Activated CD4-positive, alpha-beta T cell treated with anti-CD3 and anti-CD28 coated beads for 1 hour (primary cell): Measurements from ENCODE around the gene SAMHD1.
A peak's percentile ranks its signal among the peaks of the same experiment; 100 is the strongest.
"Not testable (repeated sequence)": the region's sequence is repeated elsewhere in the genome, so short reads cannot be mapped to it uniquely, and the experiment has no call there.

Experiments
- DNase-seq: peaks from one replicate; pipeline ENCODE4 v3.0.0-alpha.2; 2020

The SAMHD1 gene

DNA sequence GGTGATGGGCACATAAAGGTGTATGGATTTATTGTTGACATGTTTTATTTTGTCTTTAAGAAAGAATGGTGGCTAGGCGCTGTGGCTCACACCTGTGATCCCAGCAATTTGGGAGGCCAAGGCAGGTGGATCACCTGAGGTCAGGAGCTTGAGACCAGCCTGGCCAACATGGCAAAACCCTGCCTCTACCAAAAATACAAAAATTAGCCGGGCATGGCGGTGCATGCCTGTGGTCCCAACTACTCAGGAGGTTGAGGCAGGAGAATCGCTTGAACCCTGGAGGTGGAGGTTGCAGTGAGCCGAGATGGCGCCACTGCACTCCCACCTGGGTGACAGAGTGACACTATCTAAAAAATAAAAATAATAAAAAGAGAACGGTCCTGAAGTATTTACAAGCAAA is 45.4 kb downstream of the SAMHD1 start:
- DNase-seq = not testable (repeated sequence)

DNA sequence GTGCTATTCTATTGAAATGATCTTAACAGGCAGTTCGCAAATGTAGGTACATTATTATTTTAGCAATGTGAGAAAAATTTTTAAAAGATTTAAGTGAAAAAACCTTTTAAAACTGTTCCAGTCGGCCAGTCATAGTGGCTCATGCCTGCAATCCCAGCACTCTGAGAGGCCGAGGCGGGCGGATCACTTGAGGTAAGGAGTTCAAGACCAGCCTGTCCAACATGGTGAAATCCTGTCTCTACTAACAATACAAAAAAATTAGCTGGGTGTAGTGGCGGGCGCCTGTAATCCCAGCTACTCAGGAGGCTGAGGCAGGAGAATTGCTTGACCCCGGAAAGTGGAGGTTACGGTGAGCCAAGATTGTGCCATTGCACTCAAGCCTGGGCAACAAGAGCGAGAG is 45.9 kb downstream of the SAMHD1 start:
- DNase-seq = not testable (repeated sequence)

DNA sequence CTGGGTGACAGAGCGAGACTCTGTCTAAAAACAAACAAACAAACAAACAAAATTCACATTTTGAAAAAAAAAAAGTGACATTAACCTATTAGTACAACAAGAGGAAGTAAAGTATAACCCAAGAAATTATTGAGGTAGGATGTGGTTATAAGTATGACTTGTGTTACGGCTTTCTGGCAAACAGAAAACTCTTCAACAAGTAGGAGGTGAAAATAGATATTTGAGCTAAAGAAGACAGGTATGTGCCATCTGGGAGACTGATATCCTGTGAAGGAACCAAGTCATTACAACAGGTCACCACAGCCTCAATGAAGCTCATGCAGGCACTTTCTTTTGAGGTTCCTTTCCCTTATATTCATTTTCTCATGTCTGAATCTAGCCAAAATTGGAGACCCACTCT is 46.8 kb downstream of the SAMHD1 start:
- DNase-seq = no peak

DNA sequence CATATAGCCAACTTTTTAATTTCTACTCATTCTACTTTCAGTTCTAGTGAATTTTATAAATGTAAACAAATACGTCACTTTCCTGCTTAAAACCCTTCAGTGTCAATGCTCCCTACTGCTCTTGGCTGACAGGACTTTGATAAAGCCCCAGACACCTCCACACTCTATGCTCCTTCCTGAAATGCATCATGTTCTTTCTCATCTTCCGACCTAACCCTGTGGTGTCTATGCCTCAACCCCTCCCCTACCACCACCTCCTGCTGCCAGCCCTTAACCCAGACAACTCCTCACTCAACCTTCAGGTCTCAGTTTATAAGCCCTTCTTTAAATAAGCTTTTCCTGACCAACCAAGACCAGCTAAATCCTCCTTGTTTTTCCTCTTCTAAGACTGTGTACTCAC is 56.5 kb downstream of the SAMHD1 start:
- DNase-seq = no peak

DNA sequence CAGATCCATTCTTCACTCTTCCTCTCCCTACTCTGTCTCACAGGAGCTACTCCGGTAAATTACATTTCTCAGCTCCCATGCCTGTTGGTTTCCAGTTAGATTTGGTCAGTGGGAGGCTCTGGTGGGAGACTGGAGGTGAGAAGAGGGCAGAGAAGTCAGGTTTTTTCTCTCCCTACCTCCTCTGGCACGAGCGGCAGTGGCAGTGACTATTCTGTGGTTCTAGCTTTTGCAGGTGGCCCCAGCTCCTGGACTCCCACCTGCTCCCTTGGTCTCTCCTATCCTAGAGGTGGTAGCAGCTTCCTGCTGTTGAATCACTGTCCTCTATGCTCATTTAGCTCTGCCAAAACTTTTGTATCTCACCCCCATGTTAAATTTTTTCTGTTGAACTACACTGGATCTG is 57.7 kb downstream of the SAMHD1 start:
- no peak for DNase-seq

DNA sequence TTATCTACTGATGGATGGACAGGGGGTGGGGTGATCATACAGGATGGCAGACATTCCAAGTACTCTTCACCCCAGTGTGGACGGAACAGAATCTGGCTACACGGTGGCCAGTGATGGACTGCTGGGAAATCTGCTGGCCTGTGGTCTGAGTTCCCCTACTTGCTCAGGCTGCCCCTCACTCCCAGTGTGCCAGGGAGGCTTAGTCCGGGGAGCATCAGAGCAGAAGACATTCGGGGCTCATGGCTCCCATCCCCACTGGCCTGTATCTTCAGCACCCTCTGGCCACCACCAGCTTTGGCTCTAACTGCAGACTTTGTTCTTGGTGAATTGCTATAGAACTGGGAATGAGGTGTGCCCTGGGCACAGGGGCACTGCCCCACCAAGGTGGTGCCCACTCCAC is 60.3 kb downstream of the SAMHD1 start:
- DNase-seq = no peak

DNA sequence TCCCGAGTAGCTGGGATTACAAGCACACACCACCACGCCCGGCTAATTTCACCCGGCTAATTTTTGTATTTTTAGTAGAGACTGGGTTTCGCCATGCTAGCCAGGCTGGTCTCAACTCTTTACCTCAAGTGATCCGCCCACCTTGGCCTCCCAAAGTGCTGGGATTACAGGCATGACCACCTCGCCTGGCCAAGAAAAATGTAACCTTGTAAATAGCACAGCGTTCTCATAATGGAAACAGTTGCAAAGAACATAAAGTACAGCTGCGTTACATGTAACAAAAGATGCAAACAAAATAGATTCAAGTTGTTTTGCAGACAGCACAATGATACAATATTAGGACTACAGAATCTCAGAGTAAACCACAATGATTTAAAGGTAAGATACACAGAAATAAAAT is 60.9 kb downstream of the SAMHD1 start:
- DNase-seq = no peak

DNA sequence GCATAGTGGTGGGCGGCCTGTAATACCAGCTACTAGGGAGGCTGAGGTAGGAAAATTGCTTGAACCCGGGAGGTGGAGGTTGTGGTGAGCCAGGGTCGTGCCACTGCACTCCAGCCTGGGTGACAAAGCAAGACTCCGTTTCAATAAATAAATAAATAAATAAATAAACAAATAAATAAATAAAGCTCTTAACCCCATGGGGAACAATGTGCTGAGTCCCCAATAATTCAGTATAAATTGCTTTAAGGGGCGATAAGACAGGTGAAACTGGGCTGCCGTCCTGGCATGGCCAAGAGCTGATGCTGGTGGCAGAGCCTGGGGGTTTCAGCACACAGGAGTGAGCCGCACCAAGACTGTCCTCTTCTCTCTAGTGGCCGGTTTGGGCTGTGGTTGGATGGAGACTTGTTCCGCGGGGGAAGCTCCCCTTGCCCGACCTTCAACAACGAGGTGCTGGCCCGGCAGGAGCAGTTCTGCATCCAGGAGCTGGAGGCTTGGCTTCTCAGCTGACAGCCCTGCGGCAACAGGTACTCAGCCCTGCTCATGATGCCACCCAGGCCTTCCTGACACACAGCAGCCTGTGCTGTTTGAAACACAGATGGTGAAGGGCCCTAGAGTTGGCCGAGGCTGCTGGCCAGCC is 62.5 kb downstream of the SAMHD1 start:
- DNase-seq = no peak

DNA sequence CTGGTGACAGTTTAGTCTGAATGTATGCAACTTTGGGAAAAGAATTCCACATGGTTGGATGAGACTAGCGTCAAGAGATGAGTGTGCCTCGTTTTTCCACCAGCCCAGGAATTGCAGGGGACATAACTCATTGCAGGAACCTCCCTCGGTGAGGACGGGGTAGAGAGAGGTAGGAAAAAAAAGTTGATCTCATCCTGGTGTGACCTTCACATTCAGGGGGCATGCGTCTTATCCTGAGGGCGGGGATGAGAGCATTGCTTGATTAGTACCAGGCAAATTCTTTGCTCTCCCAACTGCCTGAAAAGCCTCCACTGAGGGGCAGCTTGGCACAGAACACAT is 63.8 kb downstream of the SAMHD1 start:
- DNase-seq = no peak

DNA sequence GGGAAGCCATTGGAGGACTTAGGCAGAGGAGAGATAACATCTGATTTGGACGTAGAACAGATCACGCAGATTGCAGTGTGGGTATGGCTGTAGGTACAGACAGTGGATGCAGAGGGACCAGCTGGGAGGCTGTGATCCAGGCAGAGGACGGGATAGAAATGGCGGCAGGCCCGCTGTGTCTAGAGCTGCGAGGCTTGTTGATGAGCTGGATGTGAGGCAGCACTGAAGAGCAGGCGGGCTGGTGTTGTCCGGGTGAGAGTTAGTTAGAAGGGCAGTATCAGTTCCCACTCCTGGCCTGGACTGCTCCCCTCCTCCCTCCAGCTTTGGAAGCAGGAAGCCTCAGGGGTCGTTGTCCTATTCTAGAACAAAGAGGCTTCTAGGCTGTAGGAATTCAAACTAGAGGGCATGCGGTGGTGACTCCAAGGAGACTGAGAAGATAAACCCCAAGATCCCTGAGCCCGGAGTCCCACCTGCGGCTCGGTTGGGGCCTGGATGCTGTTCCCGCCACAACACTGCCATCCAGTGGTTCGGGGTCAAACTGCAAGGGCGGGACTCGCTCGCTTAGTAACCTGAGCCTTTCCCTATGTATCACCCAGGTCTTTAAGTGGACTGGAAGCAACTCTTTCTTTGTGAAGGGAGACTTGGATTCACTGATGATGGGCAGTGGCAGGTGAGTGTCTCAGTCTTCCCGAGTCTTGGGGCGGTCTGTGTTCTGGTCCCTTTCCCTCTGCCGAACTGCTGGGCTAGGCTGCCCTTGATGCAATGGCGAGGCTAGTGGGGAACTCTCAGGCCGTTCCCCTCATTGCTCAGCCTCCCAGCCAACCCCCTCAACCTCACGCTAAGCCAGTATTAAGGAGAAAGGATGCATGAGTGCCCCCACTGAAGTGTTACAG is 64.4 kb downstream of the SAMHD1 start:
- peak; percentile 65 for DNase-seq

DNA sequence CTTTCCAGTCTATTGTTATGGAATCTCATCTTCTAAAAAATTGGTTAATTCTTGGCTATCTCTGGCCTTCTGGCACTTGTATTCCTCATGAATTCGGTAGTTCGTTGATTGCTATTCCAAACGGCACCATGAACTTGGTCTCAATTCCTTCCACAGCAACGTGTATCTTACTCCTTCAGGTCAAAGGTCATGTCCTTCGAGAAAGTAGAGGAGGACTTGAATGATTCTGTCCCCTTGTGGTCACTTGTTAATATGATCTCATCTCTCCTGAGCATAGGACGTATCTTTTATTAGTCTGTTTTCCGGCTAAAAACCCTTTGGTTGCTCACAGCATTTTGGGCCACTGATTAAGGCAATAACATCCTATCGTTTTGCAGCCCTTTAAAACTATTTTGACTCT is 66.2 kb downstream of the SAMHD1 start:
- DNase-seq = no peak

DNA sequence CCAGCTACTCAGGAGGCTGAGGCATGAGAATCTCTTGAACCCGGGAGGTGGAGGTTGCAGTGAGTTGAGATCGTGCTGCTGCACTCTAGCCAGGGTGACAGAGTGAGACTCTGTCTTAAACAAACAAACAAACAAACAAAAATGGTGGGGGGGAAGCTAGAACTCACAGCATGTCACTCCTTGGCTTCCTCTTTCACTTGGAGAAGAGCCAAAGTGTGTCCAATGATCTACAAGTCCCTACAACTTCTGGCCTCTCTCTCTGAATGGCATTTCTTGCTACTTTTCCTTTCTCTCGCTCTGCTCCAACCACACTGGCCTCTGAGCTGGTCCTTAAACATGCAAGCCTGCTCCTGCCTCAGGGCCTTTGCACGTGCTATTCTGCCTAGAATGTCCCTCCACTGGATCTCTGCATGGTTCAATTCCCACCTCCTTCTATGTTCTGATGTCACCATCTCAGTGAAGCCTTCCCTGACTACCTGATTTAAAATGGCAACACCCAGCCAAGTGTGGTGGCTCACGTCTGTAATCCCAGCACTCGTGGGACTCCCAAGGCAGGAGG is 67.5 kb downstream of the SAMHD1 start:
- DNase-seq = no peak

DNA sequence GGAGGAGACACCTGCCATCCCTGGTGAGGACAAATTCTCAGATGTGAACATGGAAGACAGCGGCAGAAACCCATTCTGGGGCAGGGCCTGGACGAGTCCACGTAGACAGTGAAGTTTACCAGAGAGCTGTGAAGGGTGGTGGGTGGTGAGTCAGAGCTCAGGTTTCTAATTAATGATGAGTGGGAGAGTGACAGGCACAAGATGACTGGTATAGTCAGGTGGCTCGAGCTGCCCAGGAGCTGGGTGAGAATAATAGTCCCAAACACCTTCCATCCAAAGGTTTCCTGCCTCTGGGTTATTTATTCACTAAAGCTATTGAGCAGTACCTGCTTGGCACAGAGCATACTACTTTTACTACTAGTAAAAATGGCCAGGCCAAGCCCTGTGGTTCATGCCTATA is 69.6 kb downstream of the SAMHD1 start:
- no peak for DNase-seq

DNA sequence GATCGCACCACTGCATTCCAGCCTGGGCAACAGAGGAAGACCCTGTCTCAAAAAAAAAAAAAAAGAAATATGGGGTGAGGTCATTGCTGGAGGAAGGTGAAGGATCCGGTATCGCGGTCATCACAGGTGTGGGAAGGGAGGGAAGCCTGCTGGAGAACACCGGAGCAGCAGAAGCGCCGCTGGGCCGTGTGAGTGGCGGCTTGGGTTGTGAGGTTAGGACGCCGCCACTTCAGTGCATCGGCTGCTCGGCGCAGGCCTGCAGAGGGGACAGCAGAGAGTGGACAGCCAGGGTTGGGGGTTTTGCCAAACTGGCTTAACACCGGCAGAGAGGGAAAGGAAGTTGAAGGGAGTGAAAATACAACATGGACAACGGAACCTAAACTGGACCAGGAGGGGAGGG is 70.2 kb downstream of the SAMHD1 start:
- no peak for DNase-seq

DNA sequence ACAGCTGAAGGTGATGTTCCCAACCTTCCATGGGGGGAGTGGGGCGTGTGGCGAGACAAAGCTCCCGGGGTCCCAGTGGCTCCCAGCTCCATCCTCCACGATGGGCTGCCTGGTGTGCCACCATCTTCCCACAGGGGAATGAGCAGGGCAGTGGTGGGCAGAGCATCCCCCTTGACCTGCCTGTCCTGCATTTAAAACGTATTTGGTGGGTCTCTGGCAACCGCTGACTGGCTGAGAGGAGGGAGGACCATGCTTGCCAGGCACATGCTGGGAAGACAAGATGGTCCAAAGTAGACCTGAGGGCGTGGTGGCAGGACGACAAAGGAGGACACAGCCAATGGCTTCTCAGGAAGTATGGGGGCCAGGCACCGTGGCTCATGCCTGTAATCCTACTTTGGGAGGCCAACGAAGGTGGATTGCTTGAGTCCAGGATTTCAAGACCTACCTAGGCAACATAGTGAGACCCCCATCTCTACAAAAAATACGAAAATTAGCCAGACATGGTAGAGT is 70.7 kb downstream of the SAMHD1 start:
- no peak for DNase-seq

DNA sequence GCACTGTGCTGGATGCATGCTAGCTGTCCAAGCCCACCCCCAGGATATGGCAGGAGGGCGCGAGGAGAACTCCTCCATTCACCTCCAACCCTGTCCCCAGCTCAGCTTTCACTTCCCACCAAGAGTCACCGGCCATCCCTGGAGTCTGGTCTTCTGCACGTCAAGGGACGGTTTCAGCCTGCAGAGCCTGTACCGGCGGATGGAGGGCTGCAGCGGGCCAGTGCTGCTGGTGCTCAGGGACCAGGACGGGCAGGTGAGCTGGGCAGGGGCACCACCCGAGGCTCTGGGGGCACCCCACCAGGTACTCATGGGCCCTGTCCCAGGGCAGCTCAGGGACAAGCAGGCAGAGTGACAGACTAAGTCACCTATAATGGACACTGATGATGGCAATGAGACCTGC is 72.6 kb downstream of the SAMHD1 start:
- DNase-seq = no peak

DNA sequence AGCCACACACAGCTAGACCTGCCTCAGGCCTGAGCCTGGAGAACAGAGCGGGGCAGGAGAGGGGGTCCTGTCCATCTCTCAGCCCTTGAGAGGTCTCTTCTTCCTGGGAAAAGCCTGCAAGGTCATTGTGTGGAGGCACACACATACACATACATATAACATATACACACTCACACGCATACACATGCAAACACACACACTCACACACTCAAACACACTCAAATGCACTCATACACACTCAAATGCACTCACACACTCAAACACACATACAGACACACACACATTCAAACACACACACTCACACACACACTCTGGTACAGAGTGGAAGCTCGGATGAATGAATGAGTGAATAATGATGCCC is 75.1 kb downstream of the SAMHD1 start:
- no peak for DNase-seq

DNA sequence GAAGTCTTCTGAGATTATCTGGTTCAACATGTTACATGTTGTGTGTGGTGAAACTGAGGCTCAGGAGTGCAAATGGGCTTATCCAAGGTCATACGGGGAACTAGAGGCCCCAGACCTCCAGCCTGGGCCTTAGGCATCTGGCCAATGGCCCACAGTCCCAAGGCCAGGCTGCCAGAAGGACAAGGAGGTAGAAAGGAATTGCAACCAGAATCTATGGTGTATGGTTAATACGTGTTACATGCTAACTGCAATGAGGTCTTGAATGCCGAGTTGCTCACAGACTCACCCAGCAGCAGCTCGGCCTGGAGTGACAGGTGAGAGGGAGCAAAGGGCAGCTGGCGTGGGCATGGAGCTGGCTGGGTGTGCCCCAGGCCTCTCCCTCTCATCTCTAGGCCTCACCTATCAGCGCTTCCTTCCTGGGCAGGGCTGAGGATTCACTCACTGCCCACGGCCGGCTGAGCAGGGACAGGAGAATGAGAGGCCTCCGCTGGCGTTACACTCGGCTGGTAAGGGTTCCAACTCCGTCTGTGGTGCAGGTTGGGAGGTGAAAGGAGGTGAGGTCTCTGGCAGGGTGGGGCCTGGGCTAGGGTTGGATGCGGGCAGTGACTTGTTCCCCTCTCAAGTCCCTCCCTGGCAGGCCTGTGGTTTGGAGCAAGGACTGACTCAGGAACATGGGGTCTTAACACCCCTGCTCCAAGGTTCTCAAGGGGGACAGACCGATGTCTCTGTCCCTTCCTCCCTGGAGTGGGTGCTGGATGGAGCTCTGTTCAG is 75.6 kb downstream of the SAMHD1 start, which contains the start of gene TLDC2:
Gene TLDC2 (plus strand): TSS at position 437 of the 771 bp plus-strand sequence. CDS start 37 bp downstream, at position 474.
- no peak for DNase-seq

DNA sequence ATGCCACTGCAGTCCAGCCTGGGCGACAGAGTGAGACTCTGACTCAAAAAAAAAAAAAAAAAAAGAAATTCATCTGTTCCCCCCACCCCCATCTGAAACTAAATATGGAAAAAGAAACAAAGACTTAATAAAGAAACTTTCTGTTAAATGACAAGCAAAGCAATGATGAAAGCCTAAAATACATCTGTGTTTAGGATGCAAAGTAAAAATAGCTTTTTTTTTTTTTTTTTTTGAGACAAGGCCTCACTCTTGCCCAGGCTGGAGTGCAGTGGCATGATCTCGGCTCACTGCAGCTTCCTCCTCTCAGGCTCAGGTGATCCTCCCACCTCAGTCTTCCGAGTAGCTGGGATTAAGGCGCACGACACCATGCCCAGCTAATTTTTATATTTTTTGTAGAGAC is 76.4 kb downstream of the SAMHD1 start:
- not testable (repeated sequence) for DNase-seq

DNA sequence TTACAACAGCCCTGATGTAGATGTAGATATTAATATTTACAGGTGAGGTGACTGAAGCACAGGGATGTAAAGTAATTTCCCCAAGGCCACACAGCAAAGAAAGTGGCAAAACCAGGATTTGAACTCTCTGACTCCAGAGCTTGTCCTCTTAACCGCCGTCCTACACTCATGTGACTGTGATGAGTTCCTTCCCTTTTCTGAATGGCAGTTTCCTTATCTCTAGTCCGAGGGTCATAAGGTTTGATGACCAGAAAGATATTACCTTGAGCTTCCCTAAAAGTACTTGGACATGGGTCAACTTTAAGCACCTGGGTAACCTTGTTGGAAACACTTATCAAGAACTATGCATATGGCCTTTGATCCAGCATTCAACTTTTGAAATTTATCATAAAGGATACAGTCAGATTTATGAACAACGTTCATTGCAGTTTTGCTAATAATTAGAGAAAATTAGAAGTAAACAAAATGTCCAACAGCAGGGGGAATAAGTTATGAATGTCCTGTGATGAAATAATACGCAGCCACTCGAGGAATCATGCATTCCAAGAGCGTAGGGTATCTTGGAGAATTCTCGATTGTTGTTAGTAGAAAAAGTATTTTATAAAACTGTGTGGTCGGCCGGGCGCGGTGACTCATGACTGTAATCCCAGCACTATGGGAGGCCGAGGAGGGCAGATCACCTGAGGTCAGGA is 77.9 kb downstream of the SAMHD1 start:
- DNase-seq = no peak

DNA sequence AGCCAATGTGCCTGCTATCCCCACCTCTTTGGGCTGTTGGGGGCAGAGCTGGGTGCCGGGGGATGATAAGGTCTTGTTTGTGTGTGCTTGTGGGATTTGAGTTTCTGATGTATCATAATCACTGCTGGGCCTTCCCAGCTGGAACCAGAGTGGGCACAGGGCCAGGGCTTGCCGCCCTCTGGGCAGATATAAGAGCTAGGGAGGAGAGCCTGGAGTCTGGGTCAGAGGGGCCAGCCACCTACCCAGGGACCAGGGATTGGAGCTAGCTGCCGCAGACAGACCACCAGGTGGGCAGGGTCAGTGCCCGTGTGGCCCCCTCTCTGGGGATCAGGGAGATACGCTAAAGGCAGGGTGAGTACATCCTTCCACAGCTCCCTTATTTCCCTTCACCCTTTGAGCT is 78.7 kb downstream of the SAMHD1 start:
- DNase-seq = no peak
